Upper lobe of left lung (tissue), 6 donors: ENCODE measurements around the gene RBM5. TPM values are rescaled to one million over a fixed set of nuclear protein-coding genes. Genes with fewer than 3 reads are reported as not detected.
A peak's percentile ranks its signal among the peaks of the same experiment; 100 is the strongest.

ENCODE experiments used
- ATAC-seq, 2 donors: fragments of 200-7000 bp; cut with Tn5 transposase; one replicate each; pipeline ENCODE4 v1.9.1; 2022; ENCODE audit warnings: mild to moderate bottlenecking in 2 of 2, moderate library complexity in 2 of 2; ENCODE audit not compliant: low FRiP score in 2 of 2
- DNase-seq, 2 donors: peaks; one replicate each; pipeline ENCODE4 v3.0.0-alpha.2; 2019 to 2020
- H3K27ac ChIP-seq, 4 donors: fragments of 200-600 bp; sonication (generic); one replicate each; pipeline ENCODE4 v1.5.1; 2016 to 2019
- H3K27me3 ChIP-seq, 4 donors: fragments of 200-600 bp; sonication (generic); one replicate each; pipeline ENCODE4 v1.5.1; 2017 to 2019
- H3K36me3 ChIP-seq, 4 donors: fragments of 200-600 bp; sonication (generic); one replicate each; pipeline ENCODE4 v1.5.1; 2016 to 2019
- H3K4me1 ChIP-seq, 4 donors: fragments of 200-600 bp; sonication (generic); one replicate each; pipeline ENCODE4 v1.5.1; 2018 to 2019
- H3K4me3 ChIP-seq, 4 donors: fragments of 200-600 bp; sonication (generic); one replicate each; pipeline ENCODE4 v1.5.1; 2017 to 2019; ENCODE audit warnings: mild to moderate bottlenecking in 2 of 4, moderate library complexity in 1 of 4
- H3K9me3 ChIP-seq, 4 donors: fragments of 200-600 bp; sonication (generic); one replicate each; pipeline ENCODE4 v1.5.1; 2018 to 2019
- EP300 ChIP-seq, 4 donors: sonication (generic); formaldehyde crosslinking; IDR thresholded peaks; one replicate each; pipeline ENCODE4 v1.5.1; 2017; ENCODE audit warnings: antibody characterized with exemption in 4 of 4, control low read depth in 2 of 4
- POLR2A ChIP-seq, 4 donors: fragments of 450-650 bp; IDR thresholded peaks; one replicate each; pipeline ENCODE4 v1.5.1; 2016 to 2017; ENCODE audit warnings: antibody characterized with exemption in 4 of 4, mild to moderate bottlenecking in 2 of 4
- POLR2AphosphoS5 ChIP-seq, 2 donors: sonication (generic); formaldehyde crosslinking; IDR thresholded peaks; one replicate each; pipeline ENCODE4 v1.5.1; 2017; ENCODE audit warnings: antibody characterized with exemption in 2 of 2
- WGBS, 2 donors: methylation state at CpG; one replicate each; pipeline ENCODE4 v1.1.5; 2017 to 2018; 5-methylcytosine and 5-hydroxymethylcytosine counted together
- total RNA-seq, 6 donors: library from RNA; depleted of rRNA in 4 of 6; stranded (reverse); fragments of >200 nt in 4 of 6; gene quantifications; one replicate each; pipeline versions ENCODE4 v1.1.0 to v1.2.1, GENCODE V29; 2016 to 2021
- TF ChIP-seq, protein P1 (sequence below), 6 experiments: fragments of 450-650 bp in 4 of 6; fragments of 200-600 bp in 2 of 6; sonication (generic) in 2 of 6; IDR thresholded peaks; one replicate each; pipeline ENCODE4 v1.5.1; 2016 to 2019; ENCODE audit warnings: antibody characterized with exemption in 6 of 6
- donor health status: DM: no; HTN: no; CAD: no; lungs with moderate emphysema.
- donor health status: DM: no; HTN: yes; CAD: no; lungs with severe emphysema.

The RBM5 gene
- total RNA-seq, 6 donors from 2014 or later, result 130 to 713 (median 189) TPM

- ATAC-seq, result no peak
- no peak for TF ChIP-seq POLR2AphosphoS5 (IDR thresholded peaks at IDR 0.05)
- TF ChIP-seq, protein P1, sequence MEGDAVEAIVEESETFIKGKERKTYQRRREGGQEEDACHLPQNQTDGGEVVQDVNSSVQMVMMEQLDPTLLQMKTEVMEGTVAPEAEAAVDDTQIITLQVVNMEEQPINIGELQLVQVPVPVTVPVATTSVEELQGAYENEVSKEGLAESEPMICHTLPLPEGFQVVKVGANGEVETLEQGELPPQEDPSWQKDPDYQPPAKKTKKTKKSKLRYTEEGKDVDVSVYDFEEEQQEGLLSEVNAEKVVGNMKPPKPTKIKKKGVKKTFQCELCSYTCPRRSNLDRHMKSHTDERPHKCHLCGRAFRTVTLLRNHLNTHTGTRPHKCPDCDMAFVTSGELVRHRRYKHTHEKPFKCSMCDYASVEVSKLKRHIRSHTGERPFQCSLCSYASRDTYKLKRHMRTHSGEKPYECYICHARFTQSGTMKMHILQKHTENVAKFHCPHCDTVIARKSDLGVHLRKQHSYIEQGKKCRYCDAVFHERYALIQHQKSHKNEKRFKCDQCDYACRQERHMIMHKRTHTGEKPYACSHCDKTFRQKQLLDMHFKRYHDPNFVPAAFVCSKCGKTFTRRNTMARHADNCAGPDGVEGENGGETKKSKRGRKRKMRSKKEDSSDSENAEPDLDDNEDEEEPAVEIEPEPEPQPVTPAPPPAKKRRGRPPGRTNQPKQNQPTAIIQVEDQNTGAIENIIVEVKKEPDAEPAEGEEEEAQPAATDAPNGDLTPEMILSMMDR (IDR thresholded peaks at IDR 0.05), result no peak
- no peak for TF ChIP-seq POLR2A (IDR thresholded peaks at IDR 0.05)
- no peak for TF ChIP-seq EP300 (IDR thresholded peaks at IDR 0.05)
- Histone ChIP-seq H3K9me3 (no peaks in the 10 kb centered on the region), H3K4me3 (no peak overlapping the region), H3K27ac (no peak overlapping the region), H3K27me3 (no peaks in the 10 kb centered on the region), H3K36me3 (peaks cover 50 to 70% (median 62%) of the 10 kb centered on the region in 4 donors), H3K4me1 (peaks cover 5 to 12% (median 9%) of the 10 kb centered on the region in 4 donors)
- WGBS, 2 donors, result 88 to 89% methylated on average over 3 of the region's 3 CpGs
- DNase-seq, result no peak
These were observed 31.1 kb downstream of the RBM5 start for GRCh38 chr3:50119786-50120185.

GRCh38 chr3:50120364-50121071 is 31.8 kb downstream of the RBM5 start:
- Histone ChIP-seq H3K27ac (no peak overlapping the region), H3K9me3 (no peaks in the 10 kb centered on the region), H3K27me3 (no peaks in the 10 kb centered on the region), H3K4me3 (no peak overlapping the region), H3K4me1 (peaks cover 10 to 16% (median 13%) of the 10 kb centered on the region in 4 donors), H3K36me3 (peaks cover 42 to 63% (median 54%) of the 10 kb centered on the region in 4 donors)
- TF ChIP-seq, protein P1 (IDR thresholded peaks at IDR 0.05), result no peak
- no peak for TF ChIP-seq POLR2AphosphoS5 (IDR thresholded peaks at IDR 0.05)
- no peak for TF ChIP-seq EP300 (IDR thresholded peaks at IDR 0.05)
- no peak for TF ChIP-seq POLR2A (IDR thresholded peaks at IDR 0.05)
- ATAC-seq (no peak), DNase-seq (no peak)
- WGBS, 2 donors, result 80 to 95% methylated on average over 1 to 10 of the region's 10 CpGs

DNA sequence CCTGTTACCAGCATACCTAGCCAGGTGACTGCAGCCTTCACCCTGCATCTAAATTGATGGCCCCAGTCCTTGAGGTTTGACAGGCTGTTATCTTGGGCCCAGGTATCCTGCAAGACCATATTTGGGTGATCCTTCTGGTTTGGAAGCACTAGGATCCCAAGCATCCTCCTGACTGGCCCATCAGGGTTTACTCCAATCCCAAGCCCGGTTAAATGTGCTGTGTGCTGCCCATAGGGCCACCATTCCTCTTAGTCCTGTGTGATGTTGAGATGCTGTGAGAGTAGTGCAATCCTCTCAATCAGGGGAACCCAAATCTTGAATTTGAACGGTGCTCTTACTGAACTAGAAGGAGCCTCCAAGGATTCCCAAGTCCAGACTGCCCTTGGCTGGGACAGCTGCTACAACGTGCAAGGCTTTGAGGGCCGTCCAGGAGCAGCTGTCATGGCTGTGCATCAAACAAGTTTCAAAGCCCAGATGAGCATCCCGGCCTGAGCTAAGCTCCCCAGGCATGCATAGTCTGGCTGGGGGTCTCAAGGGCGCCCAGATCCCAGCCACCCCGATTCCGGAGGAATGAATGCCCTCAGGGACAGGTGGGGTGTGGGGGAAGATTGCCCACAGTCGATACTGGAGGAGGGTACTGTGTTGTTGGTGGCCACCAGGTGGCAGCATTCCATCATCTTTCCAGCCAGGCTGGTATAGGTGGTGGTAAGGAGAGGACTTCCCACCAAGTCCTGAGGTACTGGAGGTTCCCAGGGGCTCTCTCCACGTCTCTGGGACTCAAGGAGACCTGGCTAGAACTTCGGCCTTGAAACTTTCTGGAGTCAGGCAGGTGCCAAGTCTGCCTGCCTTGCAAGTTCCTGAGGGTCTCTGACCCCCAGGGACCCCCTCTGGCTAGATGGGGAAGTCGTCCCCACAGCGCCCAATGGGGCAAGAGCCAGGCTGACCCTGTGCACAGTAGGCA is 32.6 kb downstream of the RBM5 start:
- ATAC-seq, result peak; percentile 82 to 87
- Histone ChIP-seq H3K4me3 (no peak overlapping the region), H3K27ac (no peak overlapping the region), H3K4me1 (peaks cover 12 to 23% (median 17%) of the 10 kb centered on the region in 4 donors), H3K9me3 (no peaks in the 10 kb centered on the region), H3K36me3 (peaks cover 34 to 54% (median 46%) of the 10 kb centered on the region in 4 donors), H3K27me3 (no peaks in the 10 kb centered on the region)
- TF ChIP-seq EP300 (IDR thresholded peaks at IDR 0.05) (no peak), POLR2AphosphoS5 (IDR thresholded peaks at IDR 0.05) (peak; percentile 14 to 56), POLR2A (IDR thresholded peaks at IDR 0.05) (peak in 1 of 4 donors; percentile 10)
- TF ChIP-seq, protein P1 (IDR thresholded peaks at IDR 0.05), result peak; percentile 73 to 92 (median 89)
- peak in 1 of 2 donors; percentile 65 for DNase-seq
- 47 to 58% methylated on average over 8 to 11 of the region's 13 CpGs for WGBS, 2 donors

DNA sequence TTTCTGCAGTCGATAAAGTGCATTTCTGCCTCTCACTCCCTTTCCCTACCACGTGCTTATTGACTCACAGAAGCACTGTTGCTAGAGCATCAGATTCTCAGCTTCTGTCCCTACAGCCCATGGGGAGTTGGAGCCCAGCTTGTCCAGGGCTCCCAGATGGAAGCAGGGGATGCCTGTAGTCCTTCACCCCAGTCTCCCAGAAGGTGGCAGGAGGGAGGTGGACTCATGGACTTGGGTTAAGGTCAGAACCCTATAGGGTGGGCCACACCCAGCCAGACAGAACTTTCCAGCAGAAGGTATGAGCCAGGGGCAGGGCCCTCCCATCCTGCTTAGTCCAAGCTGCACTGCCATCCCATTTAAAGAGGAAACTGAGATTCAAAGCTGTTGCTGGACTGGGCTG is 33.4 kb downstream of the RBM5 start:
- Histone ChIP-seq H3K36me3 (peaks cover 27 to 47% (median 39%) of the 10 kb centered on the region in 4 donors), H3K4me1 (peaks cover 20 to 30% (median 24%) of the 10 kb centered on the region in 4 donors), H3K27me3 (no peaks in the 10 kb centered on the region), H3K9me3 (no peaks in the 10 kb centered on the region), H3K4me3 (no peak overlapping the region), H3K27ac (no peak overlapping the region)
- no peak for ATAC-seq
- no peak for DNase-seq
- TF ChIP-seq POLR2AphosphoS5 (IDR thresholded peaks at IDR 0.05) (no peak), EP300 (IDR thresholded peaks at IDR 0.05) (no peak), POLR2A (IDR thresholded peaks at IDR 0.05) (no peak)
- TF ChIP-seq, protein P1 (IDR thresholded peaks at IDR 0.05), result no peak
- WGBS, 2 donors, result 68 to 84% methylated on average over 2 of the region's 2 CpGs
